WTC11 (cell line): Measurements from ENCODE around the gene FOXN3.

Source experiments
- CREB1 ChIP-seq: sonication (generic); formaldehyde crosslinking; IDR thresholded peaks from 2 replicates; pipeline ENCODE4 v1.8.0; 2023; ENCODE audit warnings: mild to moderate bottlenecking, missing genetic modification reagents
- CREM ChIP-seq: sonication (generic); formaldehyde crosslinking; IDR thresholded peaks from 2 replicates; pipeline ENCODE4 v1.8.1; 2022; ENCODE audit warnings: mild to moderate bottlenecking, missing genetic modification reagents, moderate library complexity
- E2F4 ChIP-seq: sonication (generic); formaldehyde crosslinking; IDR thresholded peaks from 2 replicates; pipeline ENCODE4 v1.8.1; 2022; ENCODE audit warnings: low read depth, mild to moderate bottlenecking, moderate library complexity, missing genetic modification reagents, borderline replicate concordance
- ESRRA ChIP-seq: sonication (generic); formaldehyde crosslinking; IDR thresholded peaks from 2 replicates; pipeline ENCODE4 v1.8.1; 2022; ENCODE audit warnings: mild to moderate bottlenecking, missing genetic modification reagents, borderline replicate concordance
- JUN ChIP-seq: sonication (generic); formaldehyde crosslinking; IDR thresholded peaks from 2 replicates; pipeline ENCODE4 v1.8.0; 2023; ENCODE audit warnings: mild to moderate bottlenecking, missing genetic modification reagents
- NR1H2 ChIP-seq: sonication (generic); formaldehyde crosslinking; IDR thresholded peaks from 2 replicates; pipeline ENCODE4 v1.9.0; 2021; ENCODE audit warnings: mild to moderate bottlenecking, moderate library complexity, missing genetic modification reagents
- NR3C1 ChIP-seq: sonication (generic); formaldehyde crosslinking; conservative IDR thresholded peaks from 2 replicates; pipeline ENCODE4 v1.8.1; 2023; ENCODE audit warnings: low read depth, mild to moderate bottlenecking, missing genetic modification reagents
- SOX15 ChIP-seq: fragments of 250-450 bp; sonication (Bioruptor Pico); IDR thresholded peaks from 2 replicates; pipeline ENCODE4 v1.9.0; 2021; ENCODE audit warnings: mild to moderate bottlenecking
- TEAD1 ChIP-seq: sonication (generic); formaldehyde crosslinking; IDR thresholded peaks from 2 replicates; pipeline ENCODE4 v1.8.0; 2022; ENCODE audit warnings: mild to moderate bottlenecking, missing genetic modification reagents
- ZNF121 ChIP-seq: sonication (generic); formaldehyde crosslinking; IDR thresholded peaks from 2 replicates; pipeline ENCODE4 v1.8.0; 2023; ENCODE audit warnings: missing genetic modification reagents
- ZNF138 ChIP-seq: sonication (generic); formaldehyde crosslinking; conservative IDR thresholded peaks from 2 replicates; pipeline ENCODE4 v1.8.1; 2022; ENCODE audit warnings: mild to moderate bottlenecking, moderate library complexity, missing genetic modification reagents
- ZNF532 ChIP-seq: fragments of 250-450 bp; sonication (Bioruptor Pico); IDR thresholded peaks from 2 replicates; pipeline ENCODE4 v1.9.0; 2021; ENCODE audit warnings: mild to moderate bottlenecking, borderline replicate concordance
- TF ChIP-seq, protein P1 (sequence below): fragments of 200-600 bp; IDR thresholded peaks from 2 replicates; pipeline ENCODE4 v1.8.0; 2022; ENCODE audit warnings: antibody characterized with exemption
- TF ChIP-seq, protein P2 (sequence below): sonication (generic); formaldehyde crosslinking; IDR thresholded peaks from 2 replicates; pipeline ENCODE4 v1.8.0; 2022; ENCODE audit warnings: mild to moderate bottlenecking, missing genetic modification reagents

- TF ChIP-seq, protein P1, sequence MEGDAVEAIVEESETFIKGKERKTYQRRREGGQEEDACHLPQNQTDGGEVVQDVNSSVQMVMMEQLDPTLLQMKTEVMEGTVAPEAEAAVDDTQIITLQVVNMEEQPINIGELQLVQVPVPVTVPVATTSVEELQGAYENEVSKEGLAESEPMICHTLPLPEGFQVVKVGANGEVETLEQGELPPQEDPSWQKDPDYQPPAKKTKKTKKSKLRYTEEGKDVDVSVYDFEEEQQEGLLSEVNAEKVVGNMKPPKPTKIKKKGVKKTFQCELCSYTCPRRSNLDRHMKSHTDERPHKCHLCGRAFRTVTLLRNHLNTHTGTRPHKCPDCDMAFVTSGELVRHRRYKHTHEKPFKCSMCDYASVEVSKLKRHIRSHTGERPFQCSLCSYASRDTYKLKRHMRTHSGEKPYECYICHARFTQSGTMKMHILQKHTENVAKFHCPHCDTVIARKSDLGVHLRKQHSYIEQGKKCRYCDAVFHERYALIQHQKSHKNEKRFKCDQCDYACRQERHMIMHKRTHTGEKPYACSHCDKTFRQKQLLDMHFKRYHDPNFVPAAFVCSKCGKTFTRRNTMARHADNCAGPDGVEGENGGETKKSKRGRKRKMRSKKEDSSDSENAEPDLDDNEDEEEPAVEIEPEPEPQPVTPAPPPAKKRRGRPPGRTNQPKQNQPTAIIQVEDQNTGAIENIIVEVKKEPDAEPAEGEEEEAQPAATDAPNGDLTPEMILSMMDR, result no peak
- no peak for TF ChIP-seq NR1H2 (CRISPR knock-in tag)
- no peak for TF ChIP-seq CREB1 (CRISPR knock-in tag)
- TF ChIP-seq SOX15 (CRISPR knock-in tag), result no peak
- TF ChIP-seq CREM (CRISPR knock-in tag), result no peak
- no peak for TF ChIP-seq ZNF121 (CRISPR knock-in tag)
- no peak for TF ChIP-seq ESRRA
- no peak for TF ChIP-seq ZNF138 (CRISPR knock-in tag)
- TF ChIP-seq TEAD1, result no peak
- TF ChIP-seq, protein P2, sequence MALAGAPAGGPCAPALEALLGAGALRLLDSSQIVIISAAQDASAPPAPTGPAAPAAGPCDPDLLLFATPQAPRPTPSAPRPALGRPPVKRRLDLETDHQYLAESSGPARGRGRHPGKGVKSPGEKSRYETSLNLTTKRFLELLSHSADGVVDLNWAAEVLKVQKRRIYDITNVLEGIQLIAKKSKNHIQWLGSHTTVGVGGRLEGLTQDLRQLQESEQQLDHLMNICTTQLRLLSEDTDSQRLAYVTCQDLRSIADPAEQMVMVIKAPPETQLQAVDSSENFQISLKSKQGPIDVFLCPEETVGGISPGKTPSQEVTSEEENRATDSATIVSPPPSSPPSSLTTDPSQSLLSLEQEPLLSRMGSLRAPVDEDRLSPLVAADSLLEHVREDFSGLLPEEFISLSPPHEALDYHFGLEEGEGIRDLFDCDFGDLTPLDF, result no peak
- no peak for TF ChIP-seq NR3C1
- TF ChIP-seq JUN (CRISPR knock-in tag), result no peak
- TF ChIP-seq ZNF532, result no peak
- no peak for TF ChIP-seq E2F4 (CRISPR knock-in tag)
Observed at GRCh38 chr14:89455412-89455811, 38.4 kb upstream of the FOXN3 start.
